B cell (primary cell): ENCODE data around the gene SPON2. TPM values are rescaled to one million over a fixed set of nuclear protein-coding genes. Genes with fewer than 3 reads are reported as not detected.

Experiments
- ATAC-seq: fragments of 200-7000 bp; cut with Tn5 transposase; one replicate; pipeline ENCODE4 v1.10.0; 2021; ENCODE audit warnings: low read depth, mild to moderate bottlenecking, moderate number of reproducible peaks, moderate library complexity
- CTCF ChIA-PET: fragments of 350-600 bp; sonication (Branson Sonifier 250); formaldehyde crosslinking; loops from one replicate; lab custom pipeline; 2021; ENCODE audit warnings: antibody characterized with exemption, inconsistent platforms; lab: Charles Lee
- POLR2A ChIA-PET: fragments of 350-600 bp; sonication (Branson Sonifier 250); formaldehyde crosslinking; loops from one replicate; lab custom pipeline; 2021; ENCODE audit warnings: antibody characterized with exemption; lab: Charles Lee
- DNase-seq: peaks from one replicate; pipeline ENCODE4 v3.0.0; 2013
- H2AFZ ChIP-seq: 2 replicates; pipeline ENCODE4 v1.6.1; 2012; ENCODE audit warnings: mild to moderate bottlenecking, low read depth, low read length; ENCODE audit not compliant: insufficient read depth, poor library complexity, severe bottlenecking
- H3K27ac ChIP-seq, 2 donors: 1 replicate in 1 of 2; 2 replicates in 1 of 2; pipeline ENCODE4 v1.5.1; 2012 to 2013; ENCODE audit warnings: low read length in 2 of 2, mild to moderate bottlenecking in 2 of 2, moderate library complexity in 1 of 2
- H3K27me3 ChIP-seq, 4 experiments: fragments of 200-600 bp in 1 of 4; sonication (generic) in 1 of 4; replicated peaks in 1 of 4; 1 replicate in 2 of 4; 2 replicates in 2 of 4; pipeline versions ENCODE4 v1.6.1 to v1.7.0; 2013 to 2016; ENCODE audit warnings: low read length in 3 of 4, mild to moderate bottlenecking in 2 of 4, mixed read lengths in 1 of 4, moderate library complexity in 1 of 4; ENCODE audit not compliant: insufficient read depth in 4 of 4, control insufficient read depth in 3 of 4; ENCODE audit errors: control extremely low read depth in 1 of 4
- H3K36me3 ChIP-seq, 2 experiments: replicated peaks in 1 of 2; 1 replicate in 1 of 2; 2 replicates in 1 of 2; pipeline versions ENCODE4 v1.6.1 to v1.7.1; 2013; ENCODE audit warnings: low read length in 1 of 2; ENCODE audit not compliant: insufficient read depth in 2 of 2, control insufficient read depth in 1 of 2; ENCODE audit errors: control extremely low read depth in 1 of 2, extremely low read depth in 1 of 2
- H3K4me1 ChIP-seq, 2 donors: fragments of 200-600 bp in 1 of 2; sonication (generic) in 1 of 2; 1 replicate in 1 of 2; 2 replicates in 1 of 2; pipeline versions ENCODE4 v1.5.1 to v1.6.1; 2013 to 2017; ENCODE audit warnings: low read length in 2 of 2; ENCODE audit not compliant: control insufficient read depth in 2 of 2, insufficient read depth in 2 of 2
- H3K4me2 ChIP-seq: replicated peaks from 2 replicates; pipeline ENCODE3; 2012; ENCODE audit warnings: mild to moderate bottlenecking, low read depth, low read length; ENCODE audit not compliant: poor library complexity, severe bottlenecking
- H3K4me3 ChIP-seq, 5 experiments: fragments of 200-600 bp in 1 of 5; sonication (generic) in 1 of 5; 1 replicate in 3 of 5; 2 replicates in 2 of 5; pipeline versions ENCODE4 v1.5.1 to v1.7.0; 2011 to 2016; ENCODE audit warnings: low read length in 4 of 5, mild to moderate bottlenecking in 4 of 5, low read depth in 2 of 5, control low read depth in 1 of 5, moderate library complexity in 1 of 5; ENCODE audit not compliant: insufficient read depth in 1 of 5; ENCODE audit errors: control extremely low read depth in 1 of 5, extremely low read depth in 1 of 5
- H3K79me2 ChIP-seq: fragments of 200-600 bp; sonication (generic); one replicate; pipeline ENCODE4 v1.6.0; 2016; ENCODE audit warnings: low read length; ENCODE audit not compliant: control insufficient read depth, insufficient read depth
- H3K9ac ChIP-seq: fragments of 200-600 bp; sonication (generic); 2 replicates; pipeline ENCODE4 v1.6.1; 2017; ENCODE audit warnings: mild to moderate bottlenecking, low read length, moderate library complexity
- H3K9me3 ChIP-seq, 3 donors: one replicate each; pipeline versions ENCODE4 v1.6.1 to v1.7.1; 2013; ENCODE audit warnings: low read length in 2 of 3; ENCODE audit not compliant: control insufficient read depth in 2 of 3, insufficient read depth in 1 of 3; ENCODE audit errors: control extremely low read depth in 1 of 3
- H4K20me1 ChIP-seq: 2 replicates; pipeline ENCODE4 v1.6.0; 2012; ENCODE audit warnings: mild to moderate bottlenecking, low read length; ENCODE audit not compliant: insufficient read depth, control insufficient read depth, poor library complexity, severe bottlenecking
- H3K27ac Mint-ChIP-seq: one replicate; pipeline ENCODE4 v1.8.0; 2021; ENCODE audit warnings: mixed read lengths
- H3K27me3 Mint-ChIP-seq: one replicate; pipeline ENCODE4 v1.8.0; 2021; ENCODE audit warnings: mixed read lengths
- H3K4me1 Mint-ChIP-seq: one replicate; pipeline ENCODE4 v1.8.0; 2021; ENCODE audit warnings: mixed read lengths
- H3K4me3 Mint-ChIP-seq: one replicate; pipeline ENCODE4 v1.8.0; 2021; ENCODE audit warnings: mixed read lengths
- H3K9me3 Mint-ChIP-seq: one replicate; pipeline ENCODE4 v1.8.0; 2022; ENCODE audit warnings: mixed read lengths; ENCODE audit not compliant: insufficient read depth
- EZH2 ChIP-seq: IDR thresholded peaks from 2 replicates; pipeline ENCODE4 v1.6.1; 2012; ENCODE audit warnings: borderline replicate concordance, low read depth, mild to moderate bottlenecking, moderate library complexity, low read length; ENCODE audit not compliant: insufficient read depth, poor library complexity, severe bottlenecking
- WGBS: methylation state at CpG from one replicate; pipeline ENCODE4 v1.1.5; 2013; ENCODE audit warnings: missing lambda C conversion rate; ENCODE audit not compliant: insufficient coverage; 5-methylcytosine and 5-hydroxymethylcytosine counted together
- intact Hi-C: fragments of 100-400 bp; cut with micrococcal nuclease; formaldehyde crosslinking; loops from one replicate; pipeline ENCODE4 v1.10.0; 2022
- polyA plus RNA-seq: library from polyadenylated mRNA; depleted of rRNA; stranded (reverse); fragments of >200 nt; gene quantifications from 2 replicates; pipeline ENCODE4 v1.2.3, GENCODE V29; 2012
- total RNA-seq, 2 donors: library from RNA; stranded (reverse); fragments of 120-200 nt in 1 of 2; gene quantifications; 1 replicate in 1 of 2; 2 replicates in 1 of 2; pipeline versions ENCODE4 v1.2.3 to v1.2.4, GENCODE V29; 2013 to 2022
- TF ChIP-seq, protein P1 (sequence below): fragments of 200-600 bp; IDR thresholded peaks from one replicate; pipeline ENCODE4 v1.8.0; 2022; ENCODE audit warnings: antibody characterized with exemption, mild to moderate bottlenecking

Gene SPON2
- total and polyA plus RNA-seq, 2 donors (not counting 1 experiment from before 2014, with no cell fraction given) = 3.8 to 5.1 TPM

DNA sequence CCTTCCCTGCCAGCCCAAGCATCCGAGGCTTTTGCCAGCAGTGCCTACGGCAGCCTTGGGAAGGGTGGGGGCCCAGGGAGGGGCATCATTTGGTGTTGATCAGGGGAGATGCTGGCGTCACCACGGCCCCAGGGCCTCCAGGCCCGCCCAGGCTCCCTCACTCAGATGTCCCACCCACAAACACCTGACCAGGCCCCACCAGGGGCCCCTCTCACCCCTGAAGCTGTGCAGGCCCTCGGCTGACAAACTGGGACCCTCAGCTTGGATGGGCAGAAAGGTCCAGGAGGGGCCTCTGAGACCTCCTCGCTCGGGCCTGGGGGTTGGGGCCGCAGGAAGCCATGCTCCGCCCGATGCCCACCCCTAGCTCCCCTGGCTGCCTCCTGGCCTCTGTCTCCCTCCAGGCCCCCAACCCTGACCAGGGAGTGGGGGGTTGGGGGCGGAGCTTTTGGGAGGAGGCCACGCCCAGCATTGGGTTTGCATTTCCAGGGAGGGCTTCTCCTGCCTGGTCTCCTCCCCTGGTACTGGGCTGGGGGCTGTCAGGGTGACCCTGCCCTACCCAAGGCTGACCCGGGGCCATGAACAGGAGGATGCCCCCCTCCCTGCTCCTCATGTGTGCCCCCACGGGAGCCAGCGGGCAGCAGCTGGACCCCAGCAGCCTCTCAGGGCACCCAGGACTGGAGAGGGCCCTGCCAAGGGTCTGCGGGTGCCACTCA lies 33.4 kb upstream of the SPON2 start:
- Histone ChIP-seq H3K9me3 (peaks cover 0 to 14% (median 3%) of the 10 kb centered on the region in 3 donors), H3K27me3 (peaks cover 0 to 4% (median 0%) of the 10 kb centered on the region in 4 experiments), H2AFZ (no peak overlapping the region), H3K4me2 (no peak overlapping the region), H3K4me1 (peaks cover 26 to 42% of the 10 kb centered on the region in 2 donors), H3K9ac (no peak overlapping the region), H4K20me1 (peaks cover 3% of the 10 kb centered on the region), H3K36me3 (peaks cover 0 to 3% of the 10 kb centered on the region in 2 experiments), H3K4me3 (no peak overlapping the region), H3K79me2 (no peaks in the 10 kb centered on the region), H3K27ac (no peak overlapping the region)
- Mint-ChIP-seq H3K9me3 (no peaks in the 10 kb centered on the region), H3K27me3 (no peaks in the 10 kb centered on the region), H3K27ac (no peak overlapping the region), H3K4me1 (peaks cover 38% of the 10 kb centered on the region), H3K4me3 (no peak overlapping the region)
- POLR2A ChIA-PET = no interaction called here
- ATAC-seq = no peak
- TF ChIP-seq, protein P1, sequence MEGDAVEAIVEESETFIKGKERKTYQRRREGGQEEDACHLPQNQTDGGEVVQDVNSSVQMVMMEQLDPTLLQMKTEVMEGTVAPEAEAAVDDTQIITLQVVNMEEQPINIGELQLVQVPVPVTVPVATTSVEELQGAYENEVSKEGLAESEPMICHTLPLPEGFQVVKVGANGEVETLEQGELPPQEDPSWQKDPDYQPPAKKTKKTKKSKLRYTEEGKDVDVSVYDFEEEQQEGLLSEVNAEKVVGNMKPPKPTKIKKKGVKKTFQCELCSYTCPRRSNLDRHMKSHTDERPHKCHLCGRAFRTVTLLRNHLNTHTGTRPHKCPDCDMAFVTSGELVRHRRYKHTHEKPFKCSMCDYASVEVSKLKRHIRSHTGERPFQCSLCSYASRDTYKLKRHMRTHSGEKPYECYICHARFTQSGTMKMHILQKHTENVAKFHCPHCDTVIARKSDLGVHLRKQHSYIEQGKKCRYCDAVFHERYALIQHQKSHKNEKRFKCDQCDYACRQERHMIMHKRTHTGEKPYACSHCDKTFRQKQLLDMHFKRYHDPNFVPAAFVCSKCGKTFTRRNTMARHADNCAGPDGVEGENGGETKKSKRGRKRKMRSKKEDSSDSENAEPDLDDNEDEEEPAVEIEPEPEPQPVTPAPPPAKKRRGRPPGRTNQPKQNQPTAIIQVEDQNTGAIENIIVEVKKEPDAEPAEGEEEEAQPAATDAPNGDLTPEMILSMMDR = no peak
- no peak for TF ChIP-seq EZH2
- CTCF ChIA-PET = no interaction called here
- DNase-seq = no peak
- 97% methylated on average over 10 of the region's 17 CpGs for WGBS
- intact Hi-C loops = no loop called here

DNA sequence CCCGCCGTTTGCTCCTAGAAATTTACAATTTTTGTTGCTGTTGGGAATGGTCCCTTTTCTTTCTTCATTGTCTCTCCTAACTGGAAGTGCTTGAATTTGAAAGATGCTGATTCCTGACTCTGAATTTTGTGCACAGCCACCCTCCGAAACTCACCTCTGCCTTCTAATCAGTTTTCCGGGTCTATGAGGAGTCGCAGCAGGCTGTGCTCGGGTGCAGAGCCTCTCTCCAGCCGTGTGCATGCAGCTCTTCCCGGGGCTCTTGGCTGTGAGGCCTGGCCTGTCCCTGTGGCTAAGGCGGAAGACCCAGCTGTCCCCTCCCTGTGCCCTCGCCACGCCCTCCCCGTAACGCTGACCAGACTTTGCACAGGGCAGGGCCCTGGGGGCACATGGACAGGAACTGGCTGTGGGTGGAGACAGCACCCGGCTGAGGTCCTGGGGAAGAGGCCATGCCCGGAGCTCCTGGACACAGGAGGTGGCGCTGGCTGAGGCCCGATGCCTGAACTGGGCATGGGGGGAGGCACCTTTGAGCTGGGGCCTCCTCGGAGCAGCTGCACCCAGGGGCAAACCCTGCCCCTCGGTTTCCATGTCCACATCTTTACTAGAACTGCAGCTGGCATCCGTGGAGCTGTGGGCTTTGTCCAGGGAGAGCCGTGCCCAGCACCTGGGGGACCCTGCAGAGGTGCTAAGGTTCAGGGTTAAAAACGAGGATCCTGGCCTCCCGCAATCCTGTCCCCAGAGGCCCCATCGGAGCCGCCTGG lies 32.6 kb upstream of the SPON2 start:
- H3K9me3 ChIP-seq = peaks cover 0 to 14% (median 3%) of the 10 kb centered on the region in 3 donors
- H3K4me3 Mint-ChIP-seq = no peak overlapping the region
- ChIA-PET POLR2A (no interaction called here), CTCF (no interaction called here)
- ATAC-seq (no peak), DNase-seq (peak; percentile 7)
- 91% methylated on average over 23 of the region's 25 CpGs for WGBS
- no peaks in the 10 kb centered on the region for H4K20me1 ChIP-seq
- no peak overlapping the region for H2AFZ ChIP-seq
- H3K27ac ChIP-seq = no peak overlapping the region
- H3K4me3 ChIP-seq = no peak overlapping the region
- intact Hi-C loops = no loop called here
- H3K36me3 ChIP-seq = no peaks in the 10 kb centered on the region
- H3K4me1 Mint-ChIP-seq = peaks cover 45% of the 10 kb centered on the region
- H3K9ac ChIP-seq = no peak overlapping the region
- H3K79me2 ChIP-seq = no peaks in the 10 kb centered on the region
- H3K27ac Mint-ChIP-seq = no peak overlapping the region
- TF ChIP-seq, protein P1 = no peak
- TF ChIP-seq EZH2 = no peak
- no peak overlapping the region for H3K4me2 ChIP-seq
- H3K9me3 Mint-ChIP-seq = no peaks in the 10 kb centered on the region
- H3K27me3 Mint-ChIP-seq = no peaks in the 10 kb centered on the region
- peaks cover 32 to 50% of the 10 kb centered on the region in 2 donors for H3K4me1 ChIP-seq
- H3K27me3 ChIP-seq = peaks cover 0 to 4% (median 0%) of the 10 kb centered on the region in 4 experiments
